K562 (cell line): ENCODE results near the gene ZNF521. TPM values are rescaled to one million over a fixed set of nuclear protein-coding genes. Genes with fewer than 3 reads are reported as not detected.
"Not testable (repeated sequence)": the region's sequence is repeated elsewhere in the genome, so short reads cannot be mapped to it uniquely, and the experiment has no call there.

Source experiments
- ATAC-seq: fragments of 200-7000 bp; cut with Tn5 transposase; 3 replicates; pipeline ENCODE4 v1.9.1; 2020; ENCODE audit warnings: moderate library complexity
- BruUV-seq: library from RNA; stranded (reverse); fragments of 400-500 nt; replicated peaks from 2 replicates; lab custom pipeline; 2021; lab: Mats Ljungman, UMichigan
- CTCF ChIA-PET: fragments of 300-600 bp; formaldehyde crosslinking; extraction: SDS; loops from one replicate; lab custom pipeline; 2021; ENCODE audit warnings: low intra/inter-chr PET ratio; lab: Yijun Ruan, JAX
- POLR2A ChIA-PET: fragments of 300-600, 350-650 bp; sonication (Branson Sonifier 250); formaldehyde crosslinking; extraction: SDS; loops from one replicate; lab custom pipeline; 2021; ENCODE audit warnings: antibody characterized with exemption, inconsistent platforms; lab: Yijun Ruan, JAX
- DNase-seq, 4 experiments: peaks; one replicate each; pipeline versions ENCODE4 v3.0.0 to v3.0.0-alpha.2; 2011 to 2018; ENCODE audit warnings: low spot score in 3 of 4, mixed read lengths in 3 of 4; ENCODE audit errors: extremely low read depth in 1 of 4
- FAIRE-seq: peaks from 2 replicates; lab custom pipeline; 2011; peaks lifted over from hg19 to GRCh38; lab: Jason Lieb, UNC
- H2AFZ ChIP-seq: 2 replicates; pipeline ENCODE4 v1.6.0; 2011; ENCODE audit warnings: low read depth, low read length, control low read depth, inconsistent platforms
- H3K27ac ChIP-seq: fragments of 200-600 bp; 3 replicates; pipeline ENCODE4 v1.8.0; 2011; ENCODE audit warnings: low read depth, mild to moderate bottlenecking, control low read depth, inconsistent platforms, low read length, moderate library complexity, mixed read lengths; ENCODE audit errors: extremely low read depth
- H3K27me3 ChIP-seq, 2 experiments: fragments of 300-600 bp in 1 of 2; 2 replicates in 1 of 2; 3 replicates in 1 of 2; pipeline versions ENCODE4 v1.6.0 to v1.8.0; 2011; ENCODE audit warnings: inconsistent platforms in 2 of 2, low read length in 2 of 2, mild to moderate bottlenecking in 1 of 2, mixed read lengths in 1 of 2, moderate library complexity in 1 of 2; ENCODE audit not compliant: control insufficient read depth in 2 of 2, insufficient read depth in 2 of 2
- H3K36me3 ChIP-seq: fragments of 300-600 bp; 3 replicates; pipeline ENCODE4 v1.8.0; 2011; ENCODE audit warnings: mild to moderate bottlenecking, low read length, inconsistent platforms; ENCODE audit not compliant: control insufficient read depth, insufficient read depth
- H3K4me1 ChIP-seq, 2 experiments: fragments of 200-600 bp in 1 of 2; replicated peaks in 1 of 2; 2 replicates in 1 of 2; 3 replicates in 1 of 2; pipeline versions ENCODE4 v1.5.1 to v1.8.0; 2011; ENCODE audit warnings: inconsistent platforms in 2 of 2, low read length in 2 of 2, mild to moderate bottlenecking in 1 of 2, mixed read lengths in 1 of 2, moderate library complexity in 1 of 2; ENCODE audit not compliant: control insufficient read depth in 2 of 2, insufficient read depth in 2 of 2
- H3K4me2 ChIP-seq: 2 replicates; pipeline ENCODE4 v1.6.1; 2011; ENCODE audit warnings: low read length, control low read depth, inconsistent platforms, mixed read lengths; ENCODE audit not compliant: insufficient read depth
- H3K4me3 ChIP-seq: fragments of 200-600 bp; sonication (generic), shearing (Covaris generic); 2 replicates; pipeline ENCODE4 v1.5.1; 2016; ENCODE audit warnings: control low read depth, inconsistent platforms
- H3K79me2 ChIP-seq: fragments of 200-600 bp; 3 replicates; pipeline ENCODE4 v1.8.0; 2011; ENCODE audit warnings: low read length, inconsistent platforms; ENCODE audit not compliant: control insufficient read depth, insufficient read depth
- H3K9ac ChIP-seq, 2 experiments: 2 replicates each; pipeline versions ENCODE4 v1.6.0 to v1.6.1; 2011; ENCODE audit warnings: low read depth in 2 of 2, low read length in 2 of 2, control low read depth in 1 of 2, inconsistent platforms in 1 of 2, mild to moderate bottlenecking in 1 of 2, mixed read lengths in 1 of 2; ENCODE audit not compliant: insufficient read depth in 1 of 2
- H3K9me1 ChIP-seq: one replicate; pipeline ENCODE4 v1.6.0; 2011; ENCODE audit warnings: inconsistent platforms, mild to moderate bottlenecking, low read length, moderate library complexity; ENCODE audit not compliant: control insufficient read depth, insufficient read depth
- H3K9me3 ChIP-seq: replicated peaks from 2 replicates; pipeline ENCODE4 v1.5.1; 2011; ENCODE audit warnings: low read depth, low read length, inconsistent platforms; ENCODE audit not compliant: control insufficient read depth, insufficient read depth
- H4K20me1 ChIP-seq: replicated peaks from 2 replicates; pipeline ENCODE4 v1.6.1; 2011; ENCODE audit warnings: low read length, inconsistent platforms, mixed read lengths; ENCODE audit not compliant: control insufficient read depth, insufficient read depth
- KLF16 ChIP-seq: IDR thresholded peaks from 2 replicates; pipeline ENCODE4 v1.6.1; 2016; ENCODE audit warnings: antibody characterized with exemption
- MAZ ChIP-seq, 2 experiments: fragments of 450-650 bp in 1 of 2; sonication (generic) in 1 of 2; formaldehyde crosslinking; IDR thresholded peaks in 1 of 2; conservative IDR thresholded peaks in 1 of 2; 2 replicates each; pipeline versions ENCODE4 v1.4.0 to v1.5.0; 2020; ENCODE audit warnings: mild to moderate bottlenecking in 1 of 2, missing genetic modification reagents in 1 of 2
- ZNF146 ChIP-seq: IDR thresholded peaks from one replicate; pipeline ENCODE4 v1.6.1; 2018; ENCODE audit warnings: missing compliant biosample characterization; ENCODE audit not compliant: unreplicated experiment
- WGBS: fragments of 100-300 bp; shearing (Covaris generic); methylation state at CpG from one replicate; pipeline ENCODE4 v1.1.6; 2016; ENCODE audit warnings: low coverage, mixed read lengths; ENCODE audit not compliant: insufficient coverage; ENCODE audit errors: missing lambda C conversion rate; 5-methylcytosine and 5-hydroxymethylcytosine counted together
- in situ Hi-C: fragments of 300-500 bp; cut with MboI; formaldehyde crosslinking; loops from 4 replicates; pipeline ENCODE4 v1.15.0; 2018; ENCODE audit warnings: inconsistent platforms, mixed read lengths
- intact Hi-C: fragments of 100-400 bp; cut with micrococcal nuclease; formaldehyde crosslinking; loops from 2 replicates; pipeline ENCODE4 v1.14.2; 2022
- polyA plus RNA-seq, 8 experiments: library from polyadenylated mRNA; depleted of rRNA in 4 of 8; stranded (reverse) in 5 of 8; unstranded in 3 of 8; fragments of >200 nt; fragmentation: Nextera tagmentation in 2 of 8; fragmentation: Illumina TruSeq in 1 of 8; extraction: Ambion mirVana in 2 of 8; extraction: Trizol in 1 of 8; gene quantifications; 2 replicates each; pipeline versions ENCODE4 v1.2.1 to v1.2.3, GENCODE V29; 2011 to 2014; ENCODE audit warnings: inconsistent platforms in 1 of 8, missing spikeins in 1 of 8
- total RNA-seq, 7 experiments: library from RNA; depleted of rRNA in 6 of 7; stranded (reverse); fragments of >200 nt in 6 of 7; fragmentation: Illumina TruSeq in 2 of 7; extraction: Trizol in 2 of 7; gene quantifications; 2 replicates each; pipeline versions ENCODE4 v1.2.1 to v1.2.3, GENCODE V29; 2011 to 2021; ENCODE audit warnings: low replicate concordance in 1 of 7

ZNF521 gene
- total and polyA plus RNA-seq, 9 of the 15 experiments (the other 6 are each of a cell fraction or from before 2014, with no cell fraction given): 1.2 to 5.8 (median 1.6) TPM

DNA sequence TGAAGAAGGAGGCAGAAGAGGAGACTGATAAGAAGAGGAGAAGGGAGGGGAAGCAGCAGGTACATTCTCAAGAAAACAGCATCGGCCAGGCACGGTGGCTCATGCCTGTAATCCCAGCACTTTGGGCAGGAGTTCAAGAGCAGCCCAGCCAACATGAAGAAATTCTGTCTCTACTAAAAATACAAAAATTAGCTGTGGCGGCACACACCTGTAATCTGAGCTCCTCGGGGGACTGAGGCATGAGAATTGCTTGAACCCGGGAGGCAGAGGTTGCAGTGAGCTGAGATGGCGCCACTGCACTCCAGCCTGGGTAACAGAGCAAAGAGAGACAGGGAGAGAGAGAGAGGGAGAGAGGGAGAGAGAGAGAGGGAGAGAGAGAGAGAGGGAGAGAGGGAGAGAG lies 318.8 kb downstream of the ZNF521 start:
- FAIRE-seq, in situ Hi-C loops, H3K27ac ChIP-seq, intact Hi-C loops, H3K9me1 ChIP-seq, CTCF ChIA-PET, H3K36me3 ChIP-seq, H3K9me3 ChIP-seq, BruUV-seq, DNase-seq, H4K20me1 ChIP-seq, H3K4me1 ChIP-seq, H3K79me2 ChIP-seq, H2AFZ ChIP-seq, H3K4me2 ChIP-seq, H3K4me3 ChIP-seq, ATAC-seq, POLR2A ChIA-PET, H3K27me3 ChIP-seq, H3K9ac ChIP-seq: not testable (repeated sequence)
- WGBS: 3% methylated on average over 6 of the region's 6 CpGs

- no peaks in the 10 kb centered on the region; the same call in 1 of the 2 replicates for H3K9me3 ChIP-seq
- H3K27ac ChIP-seq: no peak overlapping the region
- FAIRE-seq (no peak), DNase-seq (no peak), ATAC-seq (no peak)
- no peaks in the 10 kb centered on the region for H3K79me2 ChIP-seq
- H2AFZ ChIP-seq: no peak overlapping the region
- H3K4me3 ChIP-seq: no peak overlapping the region
- no TSS peak for BruUV-seq
- no peak overlapping the region for H3K4me2 ChIP-seq
- no peak overlapping the region for H3K9ac ChIP-seq
- TF ChIP-seq KLF16: no peak
- peak; percentile 71 for TF ChIP-seq ZNF146 (CRISPR knock-in tag)
- TF ChIP-seq MAZ (CRISPR knock-in tag; conservative IDR thresholded peaks at IDR 0.05 in 1 of 2, IDR thresholded peaks at IDR 0.05 in 1 of 2): no peak
- CTCF ChIA-PET: no interaction called here
- H3K36me3 ChIP-seq: no peaks in the 10 kb centered on the region
- POLR2A ChIA-PET: interaction anchor here (0.6 kb wide), 1 partner anchor 14 kb away, joined by 4 read pairs; no protein-coding TSS in a partner anchor
- in situ Hi-C loops: no loop called here
- WGBS: 3% methylated on average over 1 of the region's 1 CpG
- H3K9me1 ChIP-seq: no peaks in the 10 kb centered on the region
- H3K27me3 ChIP-seq: no peaks in the 10 kb centered on the region; a peak in 1 of 5 replicates
- no peaks in the 10 kb centered on the region for H4K20me1 ChIP-seq
- H3K4me1 ChIP-seq: no peaks in the 10 kb centered on the region
- intact Hi-C loops: no loop called here
These were observed 322.2 kb downstream of the ZNF521 start for GRCh38 chr18:25029802-25030201.
